HCT116 (cell line): ENCODE results near the gene AKT1. TPM values are rescaled to one million over a fixed set of nuclear protein-coding genes. Genes with fewer than 3 reads are reported as not detected.
A peak's percentile ranks its signal among the peaks of the same experiment; 100 is the strongest.

ENCODE experiments used
- ATAC-seq: fragments of 200-7000 bp; cut with Tn5 transposase; 2 replicates; pipeline ENCODE4 v1.9.1; 2020; ENCODE audit warnings: mild to moderate bottlenecking, moderate library complexity
- BruUV-seq: library from RNA; stranded (reverse); fragments of 400-500 nt; replicated peaks from 2 replicates; lab custom pipeline; 2021; lab: Mats Ljungman, UMichigan
- CTCF ChIA-PET: fragments of 300-600 bp; sonication (Branson Sonifier 250); formaldehyde crosslinking; loops from one replicate; lab custom pipeline; 2021; ENCODE audit warnings: antibody characterized with exemption; lab: Charles Lee
- POLR2A ChIA-PET: fragments of 300-600, 350-600 bp; sonication (Branson Sonifier 250); formaldehyde crosslinking; loops from one replicate; lab custom pipeline; 2021; ENCODE audit warnings: antibody characterized with exemption; lab: Charles Lee
- RAD21 ChIA-PET, 2 experiments: fragments of 300-600 bp; sonication (Branson Sonifier 250); formaldehyde crosslinking; loops; one replicate each; lab custom pipeline; 2023; ENCODE audit warnings: low total read pairs in 2 of 2; ENCODE audit not compliant: uncharacterized antibody in 2 of 2, unreplicated experiment in 2 of 2, low non-redundant PET in 1 of 2; lab: Charles Lee
- DNase-seq: peaks from one replicate; pipeline ENCODE4 v3.0.0-alpha.2; 2010; ENCODE audit warnings: low read depth, low spot score
- H2AFZ ChIP-seq: fragments of 200-600 bp; shearing (Covaris generic), sonication (generic); 2 replicates; pipeline ENCODE4 v1.6.1; 2017; ENCODE audit warnings: low read depth, mixed run types, mixed read lengths, antibody characterized with exemption, low read length; ENCODE audit not compliant: poor library complexity, severe bottlenecking
- H3K27ac ChIP-seq: 2 replicates; pipeline ENCODE4 v1.5.1; 2012; ENCODE audit warnings: low read depth, low read length
- H3K27me3 ChIP-seq: fragments of 200-600 bp; sonication (generic); 2 replicates; pipeline ENCODE4 v1.6.1; 2016; ENCODE audit warnings: mixed run types, low read length, mixed read lengths; ENCODE audit not compliant: insufficient read depth
- H3K36me3 ChIP-seq, 2 experiments: fragments of 200-500 bp in 1 of 2; fragments of 200-600 bp in 1 of 2; sonication (Bioruptor generic) in 1 of 2; sonication (generic) in 1 of 2; 2 replicates each; pipeline versions ENCODE4 v1.5.1 to v1.6.1; 2014 to 2016; ENCODE audit warnings: low read length in 2 of 2, inconsistent platforms in 1 of 2, mixed read lengths in 1 of 2, mixed run types in 1 of 2; ENCODE audit not compliant: insufficient read depth in 2 of 2, control insufficient read depth in 1 of 2
- H3K4me1 ChIP-seq, 2 experiments: fragments of 200-600 bp in 1 of 2; sonication (generic) in 1 of 2; 2 replicates each; pipeline versions ENCODE4 v1.5.1 to v1.6.1; 2012 to 2017; ENCODE audit warnings: low read length in 2 of 2, inconsistent platforms in 1 of 2, mild to moderate bottlenecking in 1 of 2, mixed read lengths in 1 of 2, mixed run types in 1 of 2, moderate library complexity in 1 of 2; ENCODE audit not compliant: insufficient read depth in 2 of 2, control insufficient read depth in 1 of 2
- H3K4me2 ChIP-seq: fragments of 200-600 bp; sonication (generic); 2 replicates; pipeline ENCODE4 v1.6.1; 2017; ENCODE audit warnings: mixed run types, low read length, mixed read lengths
- H3K4me3 ChIP-seq, 2 experiments: fragments of 200-600 bp in 1 of 2; sonication (generic) in 1 of 2; replicated peaks in 1 of 2; 2 replicates each; pipeline ENCODE4 v1.5.1; 2011 to 2016; ENCODE audit warnings: low read length in 2 of 2, control low read depth in 1 of 2, low read depth in 1 of 2, mild to moderate bottlenecking in 1 of 2, mixed read lengths in 1 of 2, mixed run types in 1 of 2
- H3K79me2 ChIP-seq: fragments of 200-600 bp; sonication (generic); 2 replicates; pipeline ENCODE4 v1.6.1; 2017; ENCODE audit warnings: mild to moderate bottlenecking, mixed run types, low read length, moderate library complexity, mixed read lengths; ENCODE audit not compliant: insufficient read depth
- H3K9ac ChIP-seq: fragments of 200-600 bp; sonication (generic); 2 replicates; pipeline ENCODE4 v1.6.1; 2016; ENCODE audit warnings: low read length, mixed read lengths
- H3K9me2 ChIP-seq: fragments of 200-600 bp; sonication (generic), shearing (Covaris generic); 2 replicates; pipeline ENCODE4 v1.6.1; 2017; ENCODE audit warnings: mixed run types, mild to moderate bottlenecking, moderate library complexity; ENCODE audit not compliant: insufficient read depth
- H3K9me3 ChIP-seq, 2 experiments: fragments of 200-500 bp in 1 of 2; fragments of 200-600 bp in 1 of 2; sonication (Bioruptor generic) in 1 of 2; sonication (generic) in 1 of 2; 2 replicates each; pipeline ENCODE4 v1.6.1; 2014 to 2017; ENCODE audit warnings: low read length in 2 of 2, mixed read lengths in 2 of 2, inconsistent platforms in 1 of 2, low read depth in 1 of 2, mild to moderate bottlenecking in 1 of 2, mixed run types in 1 of 2, moderate library complexity in 1 of 2; ENCODE audit not compliant: control insufficient read depth in 1 of 2, insufficient read depth in 1 of 2
- H4K20me1 ChIP-seq: fragments of 200-600 bp; sonication (generic), shearing (Covaris generic); 2 replicates; pipeline ENCODE4 v1.6.1; 2017; ENCODE audit warnings: mixed run types, mild to moderate bottlenecking, moderate library complexity; ENCODE audit not compliant: insufficient read depth
- CEBPB ChIP-seq: IDR thresholded peaks from 2 replicates; pipeline ENCODE4 v1.6.1; 2012; ENCODE audit warnings: low read depth
- ELF1 ChIP-seq: IDR thresholded peaks from 2 replicates; pipeline ENCODE4 v1.6.1; 2012; ENCODE audit warnings: low read depth, borderline replicate concordance
- EZH2phosphoT487 ChIP-seq: fragments of 200-600 bp; IDR thresholded peaks from 2 replicates; pipeline ENCODE4 v1.6.1; 2018; ENCODE audit warnings: antibody characterized with exemption, borderline replicate concordance
- FOSL1 ChIP-seq: IDR thresholded peaks from 2 replicates; pipeline ENCODE4 v1.6.1; 2012; ENCODE audit warnings: low read depth
- JUND ChIP-seq: IDR thresholded peaks from 2 replicates; pipeline ENCODE4 v1.6.1; 2012
- POLR2AphosphoS5 ChIP-seq: IDR thresholded peaks from 2 replicates; pipeline ENCODE4 v1.6.1; 2011; ENCODE audit warnings: mild to moderate bottlenecking, low read depth, low read length, moderate library complexity
- RAD21 ChIP-seq: IDR thresholded peaks from 2 replicates; pipeline ENCODE4 v1.6.1; 2012; ENCODE audit warnings: low read depth, mild to moderate bottlenecking
- SIN3A ChIP-seq: IDR thresholded peaks from 2 replicates; pipeline ENCODE4 v1.6.1; 2012; ENCODE audit warnings: low read depth
- TCF7L2 ChIP-seq: IDR thresholded peaks from 2 replicates; pipeline ENCODE4 v1.7.0; 2011; ENCODE audit warnings: borderline replicate concordance, inconsistent platforms; ENCODE audit not compliant: insufficient read depth, insufficient read length; ENCODE audit errors: extremely low read depth
- YY1 ChIP-seq: IDR thresholded peaks from 2 replicates; pipeline ENCODE4 v1.6.1; 2011; ENCODE audit warnings: low read length, low read depth, moderate library complexity, mild to moderate bottlenecking; ENCODE audit not compliant: insufficient replicate concordance; ENCODE audit errors: extremely low read depth
- ZNF274 ChIP-seq: fragments of 200-500 bp; sonication (Bioruptor generic); IDR thresholded peaks from 2 replicates; pipeline ENCODE4 v1.6.1; 2014; ENCODE audit warnings: mild to moderate bottlenecking, low read depth, low read length, inconsistent platforms
- intact Hi-C: fragments of 100-400 bp; cut with micrococcal nuclease; formaldehyde crosslinking; loops from 2 replicates; pipeline ENCODE4 v1.10.0; 2022
- total RNA-seq: library from RNA; stranded (reverse); gene quantifications from one replicate; pipeline ENCODE4 v1.2.1, GENCODE V29; 2021; ENCODE audit not compliant: unreplicated experiment
- TF ChIP-seq, protein P1 (sequence below), 3 experiments: fragments of 200-600 bp in 1 of 3; sonication (generic) in 1 of 3; IDR thresholded peaks in 2 of 3; conservative IDR thresholded peaks in 1 of 3; 2 replicates each; pipeline ENCODE4 v1.5.1; 2012 to 2017; ENCODE audit warnings: low read depth in 2 of 3, low read length in 2 of 3, antibody characterized with exemption in 1 of 3, borderline replicate concordance in 1 of 3, control low read depth in 1 of 3, mild to moderate bottlenecking in 1 of 3, mixed read lengths in 1 of 3, mixed run types in 1 of 3, moderate library complexity in 1 of 3; ENCODE audit not compliant: insufficient read depth in 1 of 3
- TF ChIP-seq, protein P2 (sequence below): IDR thresholded peaks from 2 replicates; pipeline ENCODE4 v1.6.1; 2012

AKT1 gene
- total RNA-seq, 1 experiment from 2014 or later: 152 TPM

- TF ChIP-seq, protein P1, sequence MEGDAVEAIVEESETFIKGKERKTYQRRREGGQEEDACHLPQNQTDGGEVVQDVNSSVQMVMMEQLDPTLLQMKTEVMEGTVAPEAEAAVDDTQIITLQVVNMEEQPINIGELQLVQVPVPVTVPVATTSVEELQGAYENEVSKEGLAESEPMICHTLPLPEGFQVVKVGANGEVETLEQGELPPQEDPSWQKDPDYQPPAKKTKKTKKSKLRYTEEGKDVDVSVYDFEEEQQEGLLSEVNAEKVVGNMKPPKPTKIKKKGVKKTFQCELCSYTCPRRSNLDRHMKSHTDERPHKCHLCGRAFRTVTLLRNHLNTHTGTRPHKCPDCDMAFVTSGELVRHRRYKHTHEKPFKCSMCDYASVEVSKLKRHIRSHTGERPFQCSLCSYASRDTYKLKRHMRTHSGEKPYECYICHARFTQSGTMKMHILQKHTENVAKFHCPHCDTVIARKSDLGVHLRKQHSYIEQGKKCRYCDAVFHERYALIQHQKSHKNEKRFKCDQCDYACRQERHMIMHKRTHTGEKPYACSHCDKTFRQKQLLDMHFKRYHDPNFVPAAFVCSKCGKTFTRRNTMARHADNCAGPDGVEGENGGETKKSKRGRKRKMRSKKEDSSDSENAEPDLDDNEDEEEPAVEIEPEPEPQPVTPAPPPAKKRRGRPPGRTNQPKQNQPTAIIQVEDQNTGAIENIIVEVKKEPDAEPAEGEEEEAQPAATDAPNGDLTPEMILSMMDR (IDR thresholded peaks at IDR 0.05 in 2 of 3, conservative IDR thresholded peaks at IDR 0.05 in 1 of 3; ENCODE audit: borderline replicate concordance in 1 of 3, insufficient read depth in 1 of 3, low read depth in 2 of 3, low read length in 2 of 3): peak in 2 of 3 experiments; percentile 20 to 32; a peak in 3 of 6 replicates
- TF ChIP-seq FOSL1 (no peak), RAD21 (peak; percentile 43; the same call in 1 of the 2 replicates)
- Histone ChIP-seq H3K4me3 (no peak overlapping the region), H3K9me2 (no peaks in the 10 kb centered on the region), H3K36me3 (no peaks in the 10 kb centered on the region), H2AFZ (no peak overlapping the region), H3K9ac (no peak overlapping the region), H3K27me3 (no peaks in the 10 kb centered on the region), H3K27ac (no peak overlapping the region; the same call in 1 of the 2 replicates), H3K9me3 (peaks cover 0 to 7% of the 10 kb centered on the region in 2 experiments; a peak in 1 of 4 replicates), H3K4me1 (peaks cover 12 to 27% of the 10 kb centered on the region in 2 experiments), H3K79me2 (peaks cover 9% of the 10 kb centered on the region), H3K4me2 (no peak overlapping the region; the same call in 1 of the 2 replicates), H4K20me1 (no peaks in the 10 kb centered on the region)
- no TSS peak for BruUV-seq
- ChIA-PET RAD21 (interaction anchor here in 1 of 2 experiments (0.7 kb wide), 1 partner anchor 18 kb away, joined by 4 read pairs; no protein-coding TSS in a partner anchor), POLR2A (interaction anchor here (1.0 kb wide), 1 partner anchor 68 kb away, joined by 4 read pairs; the partner anchor contains the start of gene SIVA1), CTCF (no interaction called here)
- DNase-seq (no peak), ATAC-seq (peak; percentile 58)
- intact Hi-C loops: no loop called here
These were observed 25.2 kb upstream of the AKT1 start for GRCh38 chr14:104820669-104821228.

- TF ChIP-seq EZH2phosphoT487 (no peak), CEBPB (no peak), FOSL1 (no peak), TCF7L2 (no peak), YY1 (no peak), SIN3A (no peak), POLR2AphosphoS5 (no peak), RAD21 (no peak), ELF1 (no peak), ZNF274 (no peak), JUND (no peak)
- TF ChIP-seq, protein P1 (IDR thresholded peaks at IDR 0.05 in 2 of 3, conservative IDR thresholded peaks at IDR 0.05 in 1 of 3; ENCODE audit: borderline replicate concordance in 1 of 3, insufficient read depth in 1 of 3, low read depth in 2 of 3, low read length in 2 of 3): no peak
- TF ChIP-seq, protein P2, sequence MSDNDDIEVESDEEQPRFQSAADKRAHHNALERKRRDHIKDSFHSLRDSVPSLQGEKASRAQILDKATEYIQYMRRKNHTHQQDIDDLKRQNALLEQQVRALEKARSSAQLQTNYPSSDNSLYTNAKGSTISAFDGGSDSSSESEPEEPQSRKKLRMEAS: no peak
- TF ChIP-seq, all 23 proteins: peak for 0
- Histone ChIP-seq H4K20me1 (no peaks in the 10 kb centered on the region), H3K9me2 (no peaks in the 10 kb centered on the region), H3K4me2 (no peak overlapping the region), H2AFZ (no peak overlapping the region), H3K36me3 (no peaks in the 10 kb centered on the region), H3K27me3 (no peaks in the 10 kb centered on the region), H3K4me3 (no peak overlapping the region), H3K9me3 (peaks cover 0 to 2% of the 10 kb centered on the region in 2 experiments; a peak in 1 of 4 replicates), H3K4me1 (peaks cover 14 to 31% of the 10 kb centered on the region in 2 experiments; a peak in 3 of 4 replicates), H3K79me2 (peaks cover 14% of the 10 kb centered on the region), H3K27ac (no peak overlapping the region), H3K9ac (no peak overlapping the region)
- BruUV-seq: no TSS peak
- intact Hi-C loops: no loop called here
- ChIA-PET POLR2A (no interaction called here), CTCF (no interaction called here), RAD21 (no interaction called here)
- DNase-seq: no peak
- ATAC-seq: no peak
These were observed 23.8 kb upstream of the AKT1 start for GRCh38 chr14:104819361-104819781.
